Anterior cingulate cortex (tissue), 58 donors: Measurements from ENCODE around the gene IKBKG.
"Not testable (repeated sequence)": the region's sequence is repeated elsewhere in the genome, so short reads cannot be mapped to it uniquely, and the experiment has no call there.

ENCODE experiments used
- DNase-seq, 58 donors: peaks; one replicate each; lab custom pipeline; 2025; lab: John Stamatoyannopoulos, UW

The IKBKG gene

GRCh38 chrX:154547245-154548027 lies at the start of gene IKBKG:
Gene IKBKG, plus strand, starts transcription at chrX:154547620. Its CDS starts 4,383 bp downstream, at chrX:154552003.
- peak in 56 of 58 donors; percentile 34 to 94 (median 84) for DNase-seq

GRCh38 chrX:154501423-154501822 lies 46.0 kb upstream of the IKBKG start:
- not testable (repeated sequence) for DNase-seq

GRCh38 chrX:154502098-154502497 lies 45.3 kb upstream of the IKBKG start:
- DNase-seq = no peak

- no peak for DNase-seq
Measured at GRCh38 chrX:154502989-154503388, 44.4 kb upstream of the IKBKG start.

GRCh38 chrX:154505734-154506133 lies 41.7 kb upstream of the IKBKG start:
- DNase-seq = no peak

GRCh38 chrX:154506483-154507332 lies 40.7 kb upstream of the IKBKG start:
- DNase-seq = peak in 3 of 58 donors; percentile 5 to 9 (median 5)

GRCh38 chrX:154507673-154508383 lies 39.6 kb upstream of the IKBKG start:
- no peak for DNase-seq

- no peak for DNase-seq
Measured at GRCh38 chrX:154508384-154508745, 39.1 kb upstream of the IKBKG start.

- DNase-seq = no peak
Measured at GRCh38 chrX:154509455-154509854, 38.0 kb upstream of the IKBKG start.

GRCh38 chrX:154511761-154512160 lies 35.7 kb upstream of the IKBKG start:
- no peak for DNase-seq

- DNase-seq = no peak
Measured at GRCh38 chrX:154512879-154513553, 34.4 kb upstream of the IKBKG start.

GRCh38 chrX:154513716-154514115 lies 33.7 kb upstream of the IKBKG start:
- DNase-seq = no peak

GRCh38 chrX:154515090-154515965 lies 32.1 kb upstream of the IKBKG start:
- peak in 2 of 58 donors; percentile 9 to 36 for DNase-seq

GRCh38 chrX:154515966-154516655 lies 31.3 kb upstream of the IKBKG start, which contains the start of gene FAM3A:
Gene FAM3A, minus strand, starts transcription at chrX:154516232. Its CDS starts 460 bp downstream, at chrX:154515772.
- peak; percentile 13 to 95 (median 88) for DNase-seq

- DNase-seq = peak in 22 of 58 donors; percentile 1 to 63 (median 31)
Measured at GRCh38 chrX:154516656-154517100, 30.7 kb upstream of the IKBKG start.

- peak in 10 of 58 donors; percentile 12 to 51 (median 34) for DNase-seq
Measured at GRCh38 chrX:154517101-154517781, 30.2 kb upstream of the IKBKG start.

- DNase-seq = no peak
Measured at GRCh38 chrX:154519389-154519788, 28.0 kb upstream of the IKBKG start.
